Measurements from ENCODE around the gene AP5Z1. TPM values are rescaled to one million over a fixed set of nuclear protein-coding genes. Genes with fewer than 3 reads are reported as not detected.
A peak's percentile ranks its signal among the peaks of the same experiment; 100 is the strongest.

AP5Z1 gene
- total RNA-seq, 2 donors from 2014 or later = 27.8 to 29.0 TPM

- intact Hi-C loops (cut with DNase I) = no loop called here
- DNase-seq (ENCODE audit: low spot score) = no peak
These were observed 13.0 kb upstream of the AP5Z1 start for GRCh38 chr7:4762121-4763055.

DNA sequence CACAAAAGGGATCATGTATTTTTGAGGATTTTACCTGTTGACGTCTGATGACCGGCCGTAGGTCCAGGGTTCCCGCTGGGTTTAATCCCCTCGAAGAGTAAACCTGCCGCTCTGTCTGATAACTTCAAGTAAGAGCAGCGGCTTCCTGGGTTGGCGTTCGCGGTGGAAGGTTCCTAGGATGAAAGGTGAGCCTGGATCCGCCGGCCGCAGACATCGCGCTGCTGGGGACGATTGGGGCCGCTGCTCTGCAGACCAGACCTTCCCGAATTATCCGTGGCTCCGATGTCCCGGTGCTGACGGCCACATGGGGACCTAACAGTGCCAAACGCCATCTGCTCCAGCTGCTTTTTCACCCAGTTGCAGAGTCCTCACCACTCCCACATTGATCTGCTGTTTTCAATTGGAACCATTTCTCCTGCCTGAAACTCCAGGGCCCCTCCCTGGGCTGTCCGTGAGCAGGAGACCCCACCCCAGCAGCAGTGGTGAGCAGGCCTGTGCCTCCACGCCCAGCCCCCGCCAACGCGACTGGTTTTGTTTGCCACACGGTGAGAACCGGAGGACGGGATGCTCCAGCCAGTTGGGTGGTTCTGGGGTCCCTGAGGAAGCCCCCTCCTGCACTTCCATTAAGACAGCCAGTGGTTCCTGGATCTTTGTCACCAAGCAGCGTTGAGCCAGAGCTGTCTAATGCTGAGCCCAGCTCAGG lies 12.2 kb upstream of the AP5Z1 start:
- intact Hi-C loops (cut with DNase I) = no loop called here
- DNase-seq (ENCODE audit: low spot score) = no peak

DNA sequence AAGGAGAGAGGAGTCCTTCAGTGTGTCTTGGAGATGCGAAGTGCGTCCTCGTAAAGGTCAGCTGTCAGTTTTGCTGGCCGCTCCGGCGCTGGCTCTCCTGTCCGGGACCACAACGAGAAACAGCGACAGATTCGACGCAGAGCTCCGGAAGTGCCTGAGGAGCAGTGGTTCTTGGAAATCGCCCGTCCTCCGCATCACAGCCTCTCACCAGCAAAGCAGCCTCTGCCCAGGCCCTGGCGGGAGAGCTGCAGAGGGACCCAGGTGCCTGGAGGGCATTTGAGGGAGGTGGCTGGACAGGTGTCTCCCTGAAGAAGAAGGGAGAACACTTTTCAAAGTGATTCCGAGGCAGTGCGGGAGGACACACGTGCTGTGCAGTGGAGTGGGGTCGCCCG lies 11.6 kb upstream of the AP5Z1 start:
- no peak for DNase-seq (ENCODE audit: low spot score)
- intact Hi-C loops (cut with DNase I) = no loop called here

DNA sequence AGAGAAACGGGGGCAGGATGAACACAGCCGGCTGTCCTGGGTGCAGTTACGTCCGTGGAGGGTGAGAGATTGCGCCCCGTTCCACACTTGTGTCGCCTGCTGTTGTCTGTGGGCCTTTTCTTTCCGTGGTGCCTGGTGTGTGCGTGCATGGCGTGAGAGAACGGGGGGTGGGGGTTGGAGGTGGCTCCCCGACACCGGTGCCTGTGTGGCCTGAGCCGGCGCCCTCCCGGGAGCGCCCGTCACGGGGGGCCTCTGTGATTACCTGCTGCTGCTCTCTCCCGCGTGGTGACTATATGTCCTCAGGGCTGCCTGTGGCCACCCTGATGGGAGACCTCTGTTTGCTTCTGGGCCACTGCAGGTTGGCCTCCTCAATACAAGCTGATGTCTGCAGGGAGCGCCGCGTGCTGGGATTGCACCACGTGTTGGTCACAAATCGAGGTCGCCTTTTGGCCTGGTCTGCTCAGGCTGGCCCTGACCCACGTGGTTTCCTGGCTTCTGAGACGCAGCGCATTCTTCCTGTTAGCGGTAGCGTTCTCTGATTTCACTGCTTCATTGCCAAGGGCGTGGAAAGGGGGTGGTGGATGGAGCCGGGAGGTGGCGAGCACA lies 10.9 kb upstream of the AP5Z1 start:
- intact Hi-C loops (cut with DNase I) = no loop called here
- DNase-seq (ENCODE audit: low spot score) = no peak

- no peak for DNase-seq (ENCODE audit: low spot score)
- intact Hi-C loops (cut with DNase I) = no loop called here
These were observed 9.5 kb upstream of the AP5Z1 start for GRCh38 chr7:4765776-4766490.

GRCh38 chr7:4766666-4767519 lies 8.5 kb upstream of the AP5Z1 start:
- intact Hi-C loops (cut with DNase I) = no loop called here
- no peak for DNase-seq (ENCODE audit: low spot score)

- no peak for DNase-seq (ENCODE audit: low spot score)
- intact Hi-C loops (cut with DNase I) = no loop called here
These were observed 6.5 kb upstream of the AP5Z1 start for GRCh38 chr7:4768597-4769569.

DNA sequence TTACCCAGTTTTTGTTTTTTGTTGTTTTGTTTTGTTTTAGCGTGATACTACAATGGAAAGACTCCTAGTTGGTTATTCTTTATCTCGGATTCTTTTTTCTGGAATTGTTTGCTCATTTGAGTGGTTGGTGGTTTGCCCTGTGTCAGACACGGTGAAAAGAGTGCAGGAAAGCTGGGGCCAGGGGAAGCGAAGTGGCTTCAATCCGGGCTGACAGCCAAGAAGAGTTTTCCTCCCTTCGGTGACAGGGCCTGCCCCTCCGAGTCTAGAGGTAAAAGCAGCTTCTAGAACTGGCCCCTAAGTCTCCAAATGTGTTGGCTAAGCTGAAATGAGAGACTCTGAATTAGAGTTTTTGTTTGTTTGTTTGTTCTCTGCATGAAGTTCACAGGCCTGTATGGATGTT lies 5.7 kb upstream of the AP5Z1 start:
- intact Hi-C loops (cut with DNase I) = no loop called here
- DNase-seq (ENCODE audit: low spot score) = no peak

- no peak for DNase-seq (ENCODE audit: low spot score)
- intact Hi-C loops (cut with DNase I) = no loop called here
These were observed 4.5 kb upstream of the AP5Z1 start for GRCh38 chr7:4770886-4771285.

- intact Hi-C loops (cut with DNase I) = no loop called here
- no peak for DNase-seq (ENCODE audit: low spot score)
These were observed 3.7 kb upstream of the AP5Z1 start for GRCh38 chr7:4771737-4772136.

DNA sequence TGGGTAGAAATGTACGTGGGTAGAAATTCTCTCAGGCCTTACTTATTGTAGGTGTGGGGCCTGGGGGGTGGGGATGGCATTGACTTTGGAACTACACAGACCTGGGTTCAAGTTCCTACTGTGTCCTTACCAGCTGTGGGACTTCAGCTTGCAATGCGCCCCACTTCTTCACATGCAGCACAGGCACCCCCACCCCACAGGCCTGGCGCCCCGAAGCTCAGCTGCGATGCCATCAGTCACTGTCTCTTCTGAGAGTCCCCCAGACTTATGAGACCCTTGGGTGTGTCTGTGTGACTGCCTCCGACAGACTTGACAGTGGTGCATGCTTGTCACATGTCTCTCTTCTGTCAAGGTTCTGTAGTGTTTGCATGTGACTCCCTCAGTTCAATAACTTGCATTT lies 3.1 kb upstream of the AP5Z1 start:
- intact Hi-C loops (cut with DNase I) = no loop called here

GRCh38 chr7:4774007-4774406 lies 1.4 kb upstream of the AP5Z1 start:
- intact Hi-C loops (cut with DNase I) = no loop called here
- DNase-seq (ENCODE audit: low spot score) = no peak

More for the DNA sequence above, 3.1 kb upstream of the AP5Z1 start:
- no peak for DNase-seq (ENCODE audit: low spot score)

DNA sequence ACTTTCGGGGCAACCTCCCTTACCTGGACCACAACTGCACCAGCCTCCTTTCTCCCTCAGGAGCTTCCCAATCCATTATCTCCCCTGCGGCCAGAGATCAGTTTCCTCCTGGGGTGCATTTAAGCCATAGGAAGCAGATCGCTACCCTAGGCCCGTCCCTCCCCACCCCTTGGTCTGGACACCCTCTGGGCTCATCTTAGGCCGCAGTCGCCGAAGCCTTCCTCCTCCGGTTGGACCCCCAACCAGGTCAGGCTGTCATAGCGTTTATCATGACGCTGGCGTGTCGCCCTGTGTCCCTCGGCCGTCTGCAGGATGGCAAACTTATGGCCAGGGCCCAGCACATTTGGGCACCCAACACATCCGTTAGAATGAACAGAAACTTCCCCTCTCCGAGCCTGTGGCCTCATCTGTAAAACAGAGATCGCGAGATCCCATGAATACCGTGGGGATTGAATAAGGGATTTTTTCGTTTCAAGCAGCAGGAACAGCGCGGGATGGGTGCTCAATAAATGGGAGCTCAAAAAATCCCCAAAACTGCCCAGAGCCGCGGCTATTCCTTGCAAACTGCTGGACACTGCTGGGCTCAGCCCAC lies 669 bp upstream of the AP5Z1 start:
- peak; percentile 89 for DNase-seq (ENCODE audit: low spot score)
- intact Hi-C loops (cut with DNase I) = no loop called here

GRCh38 chr7:4775848-4776623 lies 613 bp downstream of the AP5Z1 start:
- DNase-seq (ENCODE audit: low spot score) = no peak
- intact Hi-C loops (cut with DNase I) = no loop called here

- intact Hi-C loops (cut with DNase I) = no loop called here
- no peak for DNase-seq (ENCODE audit: low spot score)
These were observed 3.7 kb downstream of the AP5Z1 start for GRCh38 chr7:4779118-4779517.

GRCh38 chr7:4781366-4782069 lies 6.1 kb downstream of the AP5Z1 start:
- intact Hi-C loops (cut with DNase I) = no loop called here
- no peak for DNase-seq (ENCODE audit: low spot score)

Data from posterior vena cava (tissue), 2 donors.